HCT116 (cell line): ENCODE measurements around the gene PPP2CA.

Source experiments
- ATF3 ChIP-seq: IDR thresholded peaks from 2 replicates; pipeline ENCODE4 v1.6.1; 2012
- CBX3 ChIP-seq: IDR thresholded peaks from 2 replicates; pipeline ENCODE4 v1.6.1; 2012; ENCODE audit warnings: low read depth
- CTCF ChIP-seq, 3 experiments: fragments of 200-600 bp in 1 of 3; sonication (generic) in 1 of 3; IDR thresholded peaks in 2 of 3; conservative IDR thresholded peaks in 1 of 3; 2 replicates each; pipeline ENCODE4 v1.5.1; 2012 to 2017; ENCODE audit warnings: low read depth in 2 of 3, low read length in 2 of 3, antibody characterized with exemption in 1 of 3, borderline replicate concordance in 1 of 3, control low read depth in 1 of 3, mild to moderate bottlenecking in 1 of 3, mixed read lengths in 1 of 3, mixed run types in 1 of 3, moderate library complexity in 1 of 3; ENCODE audit not compliant: insufficient read depth in 1 of 3
- ELF1 ChIP-seq: IDR thresholded peaks from 2 replicates; pipeline ENCODE4 v1.6.1; 2012; ENCODE audit warnings: low read depth, borderline replicate concordance
- EZH2 ChIP-seq: fragments of 200-600 bp; sonication (generic); IDR thresholded peaks from 2 replicates; pipeline ENCODE4 v1.6.1; 2017; ENCODE audit warnings: antibody characterized with exemption, mixed run types
- POLR2A ChIP-seq: IDR thresholded peaks from 2 replicates; pipeline ENCODE4 v1.7.0; 2011; ENCODE audit warnings: borderline replicate concordance; ENCODE audit not compliant: insufficient read depth, insufficient read length; ENCODE audit errors: extremely low read depth
- REST ChIP-seq: IDR thresholded peaks from 2 replicates; pipeline ENCODE4 v1.6.1; 2012; ENCODE audit warnings: low read depth
- SP1 ChIP-seq: IDR thresholded peaks from 2 replicates; pipeline ENCODE4 v1.6.1; 2012; ENCODE audit warnings: low read depth

GRCh38 chr5:134149571-134150303 lies 76.1 kb downstream of the PPP2CA start:
- TF ChIP-seq EZH2 (no peak), CTCF (IDR thresholded peaks at IDR 0.05 in 2 of 3, conservative IDR thresholded peaks at IDR 0.05 in 1 of 3; ENCODE audit: borderline replicate concordance in 1 of 3, insufficient read depth in 1 of 3, low read depth in 2 of 3, low read length in 2 of 3) (no peak), CBX3 (no peak), REST (no peak), SP1 (no peak), ATF3 (no peak), ELF1 (no peak), POLR2A (no peak)
